ENCODE data around the gene RPRD2. TPM values are rescaled to one million over a fixed set of nuclear protein-coding genes. Genes with fewer than 3 reads are reported as not detected.

RPRD2 gene
- total and polyA plus RNA-seq, 12 donors: 7.3 to 44.5 (median 23.5) TPM

DNA sequence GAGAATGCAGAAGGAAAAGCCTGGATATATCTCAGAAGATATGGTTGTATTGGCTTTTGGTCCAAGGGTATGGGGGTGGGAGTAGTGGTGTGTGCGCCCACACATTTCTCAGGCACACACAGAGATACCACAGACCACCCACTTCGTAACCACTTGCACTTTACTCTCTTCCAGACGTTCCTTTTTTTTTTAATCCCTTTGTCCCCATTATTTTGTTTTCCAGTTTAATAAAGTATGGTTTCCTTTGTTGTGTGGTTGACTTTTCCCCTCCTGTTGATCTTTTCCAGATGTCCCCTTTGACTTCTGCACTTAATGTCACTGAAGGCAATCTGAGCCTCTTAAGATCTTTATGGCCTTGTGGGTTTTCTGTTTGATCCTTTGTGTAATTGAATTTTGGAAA lies 112.8 kb downstream of the RPRD2 start:
- WGBS, 4 donors: 66 to 82% (median 77%) methylated on average over 3 of the region's 3 CpGs
- Histone ChIP-seq H3K27ac (no peak overlapping the region), H3K4me3 (no peak overlapping the region), H3K9me3 (replicated peaks in 1 of 3) (no peaks in the 10 kb centered on the region), H3K4me1 (replicated peaks in 1 of 2) (peaks cover 18 to 22% of the 10 kb centered on the region in 2 donors), H3K36me3 (replicated peaks in 1 of 2) (peaks cover 0 to 14% of the 10 kb centered on the region in 2 donors), H3K27me3 (no peaks in the 10 kb centered on the region)
- TF ChIP-seq POLR2A (IDR thresholded peaks at IDR 0.05): no peak
- TF ChIP-seq CTCF (IDR thresholded peaks at IDR 0.05): no peak
- intact Hi-C loops (cut with DNase I): no loop called here
- no peak for DNase-seq

- Histone ChIP-seq H3K9me3 (replicated peaks in 1 of 3) (no peaks in the 10 kb centered on the region), H3K4me1 (replicated peaks in 1 of 2) (peaks cover 18 to 22% of the 10 kb centered on the region in 2 donors), H3K27ac (peak overlapping the region in 1 of 5 donors; percentile 36), H3K36me3 (replicated peaks in 1 of 2) (peaks cover 0 to 8% of the 10 kb centered on the region in 2 donors), H3K4me3 (no peak overlapping the region), H3K27me3 (no peaks in the 10 kb centered on the region)
- 57 to 100% (median 71%) methylated on average over 1 of the region's 1 CpG for WGBS, 4 donors
- TF ChIP-seq CTCF (IDR thresholded peaks at IDR 0.05): no peak
- no peak for TF ChIP-seq POLR2A (IDR thresholded peaks at IDR 0.05)
- DNase-seq: no peak
- intact Hi-C loops (cut with DNase I): no loop called here
These were observed 113.4 kb downstream of the RPRD2 start for GRCh38 chr1:150477320-150477719.

DNA sequence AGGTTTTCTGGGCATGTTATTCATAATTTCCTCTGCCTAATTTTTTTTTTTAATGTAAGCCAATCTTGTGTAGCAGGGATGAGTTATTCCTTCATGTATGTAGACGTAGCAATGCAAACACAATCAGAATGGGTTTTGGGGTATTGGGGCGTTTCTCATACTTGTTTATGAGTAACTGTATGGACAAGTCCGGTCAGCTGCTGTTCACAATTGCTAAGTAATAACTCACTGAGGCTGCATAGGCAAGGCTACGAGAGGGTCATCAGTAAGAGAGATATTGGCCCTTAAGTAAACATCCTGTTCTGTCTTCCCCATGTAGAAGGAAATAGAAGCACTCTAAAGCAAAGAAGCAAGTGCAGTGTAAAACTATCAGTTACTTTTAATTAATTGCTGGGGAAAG lies 113.8 kb downstream of the RPRD2 start:
- peaks cover 0 to 4% of the 10 kb centered on the region in 2 donors for H3K36me3 ChIP-seq (replicated peaks in 1 of 2)
- no peaks in the 10 kb centered on the region for H3K27me3 ChIP-seq
- H3K9me3 ChIP-seq (replicated peaks in 1 of 3): no peaks in the 10 kb centered on the region
- H3K27ac ChIP-seq: no peak overlapping the region
- H3K4me3 ChIP-seq: no peak overlapping the region
- TF ChIP-seq POLR2A (IDR thresholded peaks at IDR 0.05): no peak
- no peak for TF ChIP-seq CTCF (IDR thresholded peaks at IDR 0.05)
- intact Hi-C loops (cut with DNase I): no loop called here
- peaks cover 17 to 21% of the 10 kb centered on the region in 2 donors for H3K4me1 ChIP-seq (replicated peaks in 1 of 2)
- DNase-seq: no peak
- WGBS, 4 donors: 56 to 72% (median 64%) methylated on average over 4 of the region's 4 CpGs

DNA sequence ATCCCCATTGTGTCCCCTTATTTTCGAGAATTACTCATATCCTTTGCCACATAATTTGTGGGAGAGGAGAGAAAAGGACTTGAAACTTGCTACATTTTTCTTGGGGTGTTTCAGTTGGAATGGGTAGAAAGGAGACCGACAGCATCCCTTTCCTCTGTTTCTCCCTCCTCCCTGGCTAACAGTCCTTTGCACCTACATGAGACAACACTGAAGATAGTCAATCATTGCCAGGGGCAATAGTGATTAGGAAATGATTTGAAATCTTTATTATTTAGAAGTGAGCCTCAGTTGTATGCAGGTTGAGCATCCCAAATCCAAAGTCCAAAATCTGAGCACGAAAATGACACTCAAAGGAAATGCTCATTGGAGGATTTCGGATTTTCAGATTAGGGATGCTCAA lies 115.4 kb downstream of the RPRD2 start:
- Histone ChIP-seq H3K4me3 (no peak overlapping the region), H3K27me3 (no peaks in the 10 kb centered on the region), H3K27ac (no peak overlapping the region), H3K4me1 (replicated peaks in 1 of 2) (peaks cover 5 to 7% of the 10 kb centered on the region in 2 donors), H3K9me3 (replicated peaks in 1 of 3) (no peaks in the 10 kb centered on the region), H3K36me3 (replicated peaks in 1 of 2) (no peaks in the 10 kb centered on the region)
- DNase-seq: no peak
- 64 to 71% (median 68%) methylated on average over 4 of the region's 4 CpGs for WGBS, 4 donors
- intact Hi-C loops (cut with DNase I): no loop called here
- TF ChIP-seq CTCF (IDR thresholded peaks at IDR 0.05) (no peak), POLR2A (IDR thresholded peaks at IDR 0.05) (no peak)
